Right renal cortex interstitium (tissue), 3 donors: Measurements from ENCODE around the gene TSLP. TPM values are rescaled to one million over a fixed set of nuclear protein-coding genes. Genes with fewer than 3 reads are reported as not detected.

ENCODE experiments used
- DNase-seq, 3 donors: peaks; one replicate each; pipeline ENCODE4 v3.0.0-alpha.2; 2013; ENCODE audit warnings: low read depth in 3 of 3, low spot score in 2 of 3
- polyA plus RNA-seq, 3 donors: library from polyadenylated mRNA; unstranded; fragments of 120-200 nt; gene quantifications; one replicate each; pipeline ENCODE4 v1.2.1, GENCODE V29; 2013; ENCODE audit not compliant: insufficient read length in 3 of 3

The TSLP gene
- polyA plus RNA-seq, 3 donors = 0.11 to 0.50 (median 0.42) TPM

DNA sequence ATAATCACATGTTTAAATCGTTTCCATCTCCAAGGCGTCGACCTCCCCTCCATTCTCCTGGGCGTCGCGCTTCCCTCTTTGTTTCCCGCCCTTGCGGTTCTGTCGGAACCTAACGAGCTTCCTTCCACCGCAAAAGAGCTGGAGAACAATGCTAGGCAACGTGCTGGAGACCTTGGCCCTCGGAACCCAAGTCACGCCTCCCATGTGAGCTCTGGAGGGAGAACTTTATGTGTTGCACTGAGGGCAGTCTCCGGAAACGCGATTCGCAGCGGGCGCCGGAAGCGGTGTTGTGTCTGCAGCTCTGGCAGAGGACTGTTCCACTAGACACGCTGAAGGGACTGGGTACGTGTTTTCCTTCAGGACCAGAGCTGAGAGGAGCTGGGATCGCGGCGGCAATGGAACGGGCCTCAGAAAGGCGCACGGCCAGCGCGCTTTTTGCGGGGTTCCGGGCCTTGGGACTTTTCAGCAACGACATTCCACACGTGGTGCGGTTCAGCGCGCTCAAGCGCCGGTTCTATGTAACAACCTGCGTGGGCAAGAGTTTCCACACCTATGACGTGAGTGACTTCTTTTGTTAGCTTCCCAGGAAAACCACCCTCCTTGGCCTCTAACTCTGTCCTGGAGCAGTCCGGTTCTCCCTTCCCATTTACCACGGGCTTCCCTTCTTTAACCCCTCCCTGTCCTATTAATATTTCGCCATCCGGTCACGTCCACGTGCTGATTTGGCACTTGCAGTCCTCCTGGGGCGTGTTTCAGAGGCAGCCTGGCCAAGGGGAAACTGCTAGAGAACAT is 20.7 kb downstream of the TSLP start, which contains the start of gene WDR36:
TSS of gene WDR36 (plus strand) at position 287 of the 792 bp plus-strand sequence. CDS start at position 396, 109 bp downstream.
- peak; percentile 77 to 89 (median 83) for DNase-seq

DNA sequence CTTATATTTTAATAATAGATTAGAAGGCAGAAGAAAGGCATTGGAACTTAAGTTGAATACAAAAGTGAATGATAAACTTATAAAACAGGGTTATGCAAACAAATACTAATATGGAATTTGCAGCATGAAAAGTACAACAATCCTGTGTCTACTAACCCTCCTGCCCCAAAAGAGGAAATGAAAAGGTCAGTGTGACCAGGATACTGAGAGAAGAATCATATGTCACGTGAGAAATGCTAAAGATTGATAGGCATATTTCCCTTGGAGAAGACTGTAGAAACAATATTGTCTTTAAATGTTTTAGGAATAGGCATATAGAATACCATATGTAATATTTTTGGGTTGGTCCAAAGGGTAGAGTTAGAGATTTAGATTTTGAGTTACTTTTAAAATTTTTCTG is 24.5 kb downstream of the TSLP start:
- no peak for DNase-seq

DNA sequence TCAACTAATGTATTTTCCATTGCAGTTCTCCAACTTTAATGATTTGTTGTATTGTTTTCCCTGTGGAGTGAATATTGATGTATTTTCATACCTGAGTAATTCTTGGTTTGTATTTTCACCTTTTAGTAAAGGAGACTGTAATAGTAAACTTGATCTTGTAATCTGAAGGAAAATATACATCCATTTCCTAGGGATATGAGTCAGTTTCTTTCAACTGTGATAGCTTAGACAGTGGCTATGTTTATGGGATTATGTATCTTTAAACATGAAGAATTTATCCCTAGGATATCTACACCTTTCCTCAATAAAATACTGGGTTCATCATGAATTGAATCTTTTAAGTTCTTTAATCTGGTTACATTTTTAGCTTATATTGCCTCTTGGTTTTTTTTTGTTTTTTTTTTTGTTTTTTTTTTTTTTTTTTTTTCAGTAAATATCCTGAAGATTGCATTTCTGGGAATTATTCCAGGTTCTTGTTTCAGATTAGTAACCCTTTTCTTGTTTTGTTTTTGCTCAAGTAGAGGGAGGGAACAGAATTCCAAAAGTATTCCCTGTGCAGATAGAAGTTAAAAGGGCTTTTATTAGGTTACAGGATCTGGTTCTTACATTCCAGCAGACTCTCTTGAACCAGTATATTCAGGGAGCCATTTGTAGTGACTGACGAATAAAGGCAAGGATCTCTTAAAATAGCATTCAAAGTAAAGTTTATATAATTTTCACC is 27.7 kb downstream of the TSLP start:
- DNase-seq = no peak

DNA sequence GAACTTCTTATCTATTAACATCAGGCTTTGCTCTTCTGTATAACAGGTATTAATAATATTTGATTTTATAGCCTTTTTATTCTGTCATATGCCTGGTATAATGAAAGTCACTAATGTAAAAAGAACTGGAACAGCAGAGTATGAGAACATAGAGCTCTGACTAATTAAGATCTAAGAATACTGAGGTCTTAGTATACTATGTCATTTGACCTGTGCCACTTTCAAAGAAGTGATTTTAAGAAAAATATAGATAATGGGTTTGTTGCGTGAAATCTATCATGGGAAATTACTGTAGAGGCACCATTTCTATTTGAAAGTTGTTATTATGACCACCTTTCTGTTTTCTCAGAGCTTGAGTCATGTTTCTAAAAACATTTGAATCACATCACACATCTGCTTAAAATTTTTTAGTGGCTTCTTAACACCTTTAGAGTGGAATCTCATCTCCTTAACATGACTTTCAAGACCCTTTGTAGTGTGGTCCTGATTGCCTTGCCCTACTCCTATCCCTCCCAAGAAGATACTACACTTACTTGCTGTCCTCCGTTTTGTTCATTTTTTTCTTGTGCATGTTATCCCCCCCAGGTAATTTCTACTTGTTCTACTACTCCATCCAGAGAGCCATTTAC is 34.9 kb downstream of the TSLP start:
- no peak for DNase-seq

DNA sequence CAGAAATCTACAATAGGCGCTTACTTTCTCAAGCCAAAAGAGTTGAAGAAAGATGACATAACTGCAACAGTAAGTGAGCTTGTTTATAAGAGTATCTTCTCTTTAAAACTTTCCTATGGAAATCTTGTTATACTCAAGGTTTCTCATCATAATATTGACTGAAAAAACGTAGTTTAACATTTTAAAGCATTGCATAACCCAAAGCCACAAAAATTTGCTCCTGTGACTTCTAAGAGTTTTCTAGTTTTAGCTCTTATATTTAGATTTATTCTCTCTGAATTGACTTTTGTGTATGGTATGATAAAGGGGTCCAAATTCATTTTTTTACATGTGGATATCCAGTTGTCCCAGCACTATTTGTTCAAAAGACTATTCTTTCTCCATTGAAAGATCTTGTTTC is 35.9 kb downstream of the TSLP start:
- DNase-seq = no peak

DNA sequence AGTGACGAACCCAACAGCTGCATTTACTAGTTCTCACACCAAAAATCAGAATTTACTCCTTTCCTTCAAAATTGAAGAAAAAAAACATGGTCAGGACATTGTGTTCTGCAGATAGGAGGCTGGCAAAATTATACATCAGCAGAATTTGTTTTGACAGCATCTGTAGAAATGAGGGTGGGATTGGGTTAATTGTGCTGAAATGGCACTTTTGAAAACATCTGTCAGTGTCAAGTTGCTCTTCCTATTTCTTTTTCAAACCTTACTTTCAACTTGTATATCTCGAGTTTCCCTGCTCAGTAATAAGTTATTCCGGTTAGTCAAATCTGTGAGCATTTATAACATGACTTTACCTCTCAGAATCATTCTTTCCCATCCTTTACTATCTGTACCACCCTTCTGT is 40.4 kb downstream of the TSLP start:
- DNase-seq = no peak

DNA sequence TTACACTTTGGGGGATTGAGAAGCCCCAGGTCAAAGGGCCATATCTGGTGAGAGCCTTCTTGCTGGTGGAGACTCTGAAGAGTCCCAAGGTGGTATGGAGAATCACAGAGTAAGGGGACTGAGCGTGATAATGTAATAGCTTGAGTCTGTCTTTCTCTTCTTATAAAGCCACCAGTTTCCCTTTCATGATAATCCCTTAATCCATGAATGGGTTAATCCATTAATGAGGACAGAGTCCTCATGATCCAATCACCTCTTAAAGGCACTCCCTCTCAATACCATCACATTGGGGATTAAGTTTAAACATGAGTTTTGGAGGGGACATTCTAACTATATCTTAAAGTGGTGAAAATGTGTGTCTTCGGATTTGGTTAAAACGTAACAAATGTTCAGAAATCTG is 42.2 kb downstream of the TSLP start:
- DNase-seq = no peak

DNA sequence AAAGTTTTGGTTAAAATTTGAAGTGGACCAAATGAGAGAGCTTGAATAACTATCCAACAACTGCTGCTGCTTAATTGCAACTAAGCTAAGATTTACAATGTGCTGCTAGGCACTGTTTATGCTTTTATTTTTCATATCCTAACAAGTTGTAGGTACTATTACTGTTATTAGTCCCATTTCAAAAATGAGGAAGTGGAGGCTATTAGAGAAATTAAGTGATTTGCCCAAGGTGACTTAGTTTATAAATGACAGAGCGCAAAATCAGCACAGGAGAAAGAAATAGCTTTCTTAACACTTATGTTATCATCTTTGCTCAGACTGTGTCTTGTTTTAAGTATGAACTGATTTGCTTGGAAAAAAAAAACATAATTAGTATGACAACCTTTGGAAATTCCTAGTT is 43.7 kb downstream of the TSLP start:
- no peak for DNase-seq

DNA sequence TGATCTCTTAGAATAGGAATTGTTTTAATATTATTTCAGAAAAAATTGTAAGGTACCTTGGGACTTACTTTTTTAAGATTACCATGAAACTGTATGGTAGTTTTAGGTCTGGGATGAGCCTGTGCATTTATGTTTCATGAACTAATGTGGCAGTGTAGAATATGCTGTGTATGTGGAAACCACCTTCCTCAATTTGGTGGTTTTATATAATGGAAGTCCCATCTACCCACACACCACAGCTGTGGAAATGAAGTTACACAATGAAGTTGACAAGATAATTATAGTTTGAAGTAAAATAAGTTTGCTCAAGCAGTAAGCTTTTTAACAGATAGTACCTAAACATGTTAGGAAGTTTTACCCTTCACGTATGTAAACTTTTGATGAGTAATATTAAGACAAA is 45.0 kb downstream of the TSLP start:
- no peak for DNase-seq

DNA sequence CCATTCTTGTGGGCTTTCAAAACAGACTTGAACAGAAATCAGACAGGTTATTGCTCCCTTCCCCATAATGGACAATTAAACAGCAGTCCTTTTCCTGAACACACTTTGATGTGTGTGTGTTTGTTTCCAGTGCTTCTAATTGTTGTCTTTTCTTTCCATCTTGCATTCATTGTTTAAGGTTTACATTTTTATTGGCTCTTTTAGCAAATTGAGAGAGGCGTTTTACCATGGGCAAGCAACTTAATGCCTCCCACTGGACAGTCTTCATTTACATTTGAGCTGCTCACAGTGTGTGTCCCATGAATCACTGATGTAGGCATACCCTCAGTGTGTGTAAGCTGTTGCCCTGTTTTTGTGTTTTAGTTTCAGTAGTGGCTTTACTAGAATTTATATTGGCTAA is 45.6 kb downstream of the TSLP start:
- no peak for DNase-seq

DNA sequence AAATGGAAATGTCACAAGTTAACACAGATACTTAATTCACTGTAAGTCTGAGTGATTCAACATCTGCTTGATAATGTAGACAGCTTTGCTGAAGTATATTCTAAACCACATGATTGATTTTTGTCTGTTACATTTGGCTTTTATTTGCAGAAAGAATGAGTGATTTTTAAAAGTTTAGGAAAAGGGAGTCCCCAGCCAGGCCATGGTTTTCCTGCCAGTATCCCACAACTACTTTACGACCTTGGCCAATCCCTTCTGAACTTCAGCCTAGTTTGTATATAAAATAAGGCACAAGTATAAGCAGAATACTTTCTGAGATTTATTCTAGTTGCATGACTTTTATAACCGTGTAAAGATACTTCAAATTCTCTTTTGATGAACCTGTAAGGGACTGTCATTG is 47.7 kb downstream of the TSLP start:
- no peak for DNase-seq

DNA sequence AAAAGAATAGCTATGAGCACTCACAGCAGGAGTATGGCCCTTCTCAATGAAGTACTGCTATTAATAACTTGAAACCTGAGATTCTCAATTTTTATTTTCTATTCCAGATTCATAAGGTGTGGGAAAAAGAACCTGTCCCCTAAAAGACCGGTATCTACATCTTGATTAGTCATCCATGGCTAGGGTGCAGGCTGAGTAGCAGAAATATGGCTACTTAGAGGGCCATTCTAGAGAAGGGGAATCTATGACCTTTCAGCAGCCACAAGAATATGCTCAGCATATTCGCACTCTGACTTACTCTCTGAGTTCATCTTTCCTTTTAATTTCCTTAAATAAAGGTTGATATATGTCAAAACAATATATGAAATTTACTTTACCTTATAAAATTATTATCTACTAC is 48.3 kb downstream of the TSLP start:
- no peak for DNase-seq

DNA sequence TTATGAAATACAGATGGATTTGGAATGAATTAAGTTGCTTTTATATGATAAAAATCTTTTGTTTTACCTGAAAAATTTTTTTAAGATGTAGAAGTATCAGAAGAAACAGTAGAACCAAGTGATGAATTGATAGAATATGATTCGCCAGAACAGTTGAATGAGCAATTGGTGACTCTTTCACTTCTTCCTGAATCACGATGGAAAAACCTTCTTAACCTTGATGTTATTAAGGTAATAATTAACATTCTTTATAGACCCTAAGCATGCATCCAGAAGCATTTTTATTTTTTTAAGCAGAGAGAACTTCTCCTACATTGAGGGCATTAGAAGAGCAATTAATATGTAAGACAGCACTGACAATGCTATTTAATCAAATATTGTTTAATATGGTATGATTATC is 49.4 kb downstream of the TSLP start:
- no peak for DNase-seq

DNA sequence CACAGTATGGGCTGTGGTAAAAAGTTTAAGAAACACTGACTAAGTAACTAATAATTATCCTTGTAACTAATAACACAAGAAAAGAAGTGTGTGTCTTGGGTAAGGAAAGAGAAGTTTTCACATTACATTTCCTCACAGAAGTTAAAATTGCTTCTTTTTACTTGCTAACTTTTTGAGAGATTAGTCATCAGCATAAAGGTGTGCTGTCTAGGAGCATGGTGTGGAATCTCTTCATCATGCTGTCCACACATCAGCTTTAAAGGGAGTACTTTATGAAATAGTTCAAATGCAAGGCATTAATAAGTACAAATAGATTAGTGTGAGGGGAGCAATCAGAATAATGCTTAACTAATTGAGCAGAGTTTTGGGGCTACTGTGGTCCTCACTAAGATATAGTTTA is 50.4 kb downstream of the TSLP start:
- DNase-seq = no peak

DNA sequence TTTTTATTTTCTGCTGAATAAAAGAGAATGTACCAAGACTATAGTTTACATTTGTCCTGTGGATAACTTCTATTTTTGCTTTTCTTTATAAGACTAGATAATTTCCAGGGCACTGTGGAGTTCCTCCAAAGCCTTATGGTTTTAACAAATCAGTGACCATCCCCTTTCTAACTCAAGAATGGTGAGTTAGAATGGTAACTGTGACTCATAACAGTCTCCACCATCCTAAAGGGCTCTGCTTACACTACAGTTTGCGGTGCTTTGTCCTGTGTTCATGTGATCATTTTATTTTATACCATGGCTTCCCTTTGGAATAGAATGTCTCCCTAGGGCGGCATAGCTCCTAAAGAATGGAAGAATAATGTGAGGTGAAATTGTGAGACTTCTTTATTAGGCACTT is 50.9 kb downstream of the TSLP start:
- DNase-seq = no peak

DNA sequence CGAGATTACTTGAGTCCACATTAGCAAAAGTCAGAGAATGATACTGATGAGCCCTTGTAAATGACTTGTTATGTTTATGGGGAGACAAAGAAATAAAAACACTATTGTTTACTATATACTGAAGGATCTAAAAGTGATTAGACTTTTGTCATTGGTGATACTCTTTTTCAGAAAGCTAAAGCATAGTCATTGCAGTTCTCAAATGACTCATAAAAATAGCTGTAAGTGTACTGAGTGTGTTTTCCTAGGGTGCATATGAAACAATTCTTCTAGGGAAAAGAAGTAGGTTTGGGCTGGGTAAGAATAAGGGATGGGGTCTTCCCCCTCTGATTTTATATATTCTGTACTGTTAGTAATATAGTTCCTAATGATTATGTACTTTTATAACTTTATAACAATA is 53.3 kb downstream of the TSLP start:
- DNase-seq = no peak

DNA sequence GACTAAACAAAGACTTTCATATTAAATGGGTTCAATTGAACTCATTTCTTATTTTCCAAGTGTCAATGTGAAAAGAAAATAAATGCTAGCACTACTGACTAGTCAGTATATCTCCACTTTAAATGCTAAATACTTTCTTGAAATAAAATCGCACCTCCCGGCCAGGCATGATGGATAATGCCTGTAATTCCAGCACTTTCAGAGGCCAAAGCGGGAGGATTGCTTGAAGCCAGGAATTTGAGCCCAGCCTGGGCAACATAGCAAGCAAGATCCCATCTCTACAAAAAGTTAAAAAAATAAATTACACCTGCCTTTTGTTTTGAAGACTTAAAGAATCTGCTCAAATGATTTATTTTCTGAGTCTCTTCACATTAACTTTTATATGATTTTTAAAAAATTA is 55.4 kb downstream of the TSLP start:
- no peak for DNase-seq

Other genes with a start within 250 kb of the TSLP start
- gene WDR36, start 20.6 kb downstream of the TSLP start, polyA plus RNA-seq = 10 to 100 TPM; 27.5 to 29.6 (median 29.3) TPM
- 1 to 10 TPM; 3.6 to 4.6 (median 4.0) TPM for gene CAMK4, start 152.7 kb downstream of the TSLP start, polyA plus RNA-seq